Posterior vena cava (tissue), 2 donors: ENCODE measurements around the gene GRIN1. TPM values are rescaled to one million over a fixed set of nuclear protein-coding genes. Genes with fewer than 3 reads are reported as not detected.

Source experiments
- DNase-seq: peaks from one replicate; pipeline ENCODE4 v3.0.0-alpha.2; 2020; ENCODE audit warnings: low spot score
- intact Hi-C, 2 donors: fragments of 100-400 bp; cut with DNase I; formaldehyde crosslinking; loops; one replicate each; pipeline versions ENCODE4 v1.14.1 to v1.14.2; 2022 to 2023
- microRNA-seq, 2 donors: library from miRNA; unstranded; fragments of <30 nt; microRNA quantifications; one replicate each; pipeline ENCODE4 v1.2.0, GENCODE V29; 2020 to 2021; ENCODE audit warnings: borderline microRNAs expressed in 2 of 2
- total RNA-seq, 2 donors: library from RNA; stranded (reverse); fragmentation: NEBNext Ultra II Directional; extraction: Animal tissue kit (Norgen Biotek cat#: 25700); gene quantifications; one replicate each; pipeline ENCODE4 v1.2.1, GENCODE V29; 2021
- donor health status: DM: yes; HTN: yes; CAD: no.
- donor health status: DM: yes; HTN: yes; CAD: no.

GRIN1 gene
- total RNA-seq, 2 donors from 2014 or later = not detected

- intact Hi-C loops = no loop called here
- no peak for DNase-seq
Measured at GRCh38 chr9:137218212-137218753, 79.3 kb downstream of the GRIN1 start.

Small RNA genes lying within 50 kb of the gene (microRNA-seq; reads per million reads assigned to microRNA genes)
- 0 reads per million in 2 donors for gene MIR3621

Other genes with a start within 250 kb of the GRIN1 start
- gene FBXW5, start 194.4 kb upstream of the GRIN1 start, total RNA-seq = 100 to 1,000 TPM in 1 of 2 donors, 10 to 100 TPM in 1; 95.0 to 100 TPM
- gene C8G, start 193.9 kb upstream of the GRIN1 start, total RNA-seq = 1 to 10 TPM; 1.4 TPM
- under 1 TPM; 0.62 to 0.88 TPM for gene LCN12, start 186.9 kb upstream of the GRIN1 start, total RNA-seq
- 100 to 1,000 TPM; 475 to 547 TPM for gene PTGDS, start 161.7 kb upstream of the GRIN1 start, total RNA-seq
- gene LCNL1, start 156.2 kb upstream of the GRIN1 start, total RNA-seq = 1 to 10 TPM; 2.0 to 2.4 TPM
- gene PAXX, start 146.7 kb upstream of the GRIN1 start, total RNA-seq = 10 to 100 TPM; 23.1 to 25.4 TPM
- gene CLIC3, start 142.6 kb upstream of the GRIN1 start, total RNA-seq = 1 to 10 TPM; 1.9 to 3.8 TPM
- 10 to 100 TPM; 30.8 to 32.8 TPM for gene ABCA2, start 110.9 kb upstream of the GRIN1 start, total RNA-seq
- gene FUT7, start 107.1 kb upstream of the GRIN1 start, total RNA-seq = under 1 TPM; 0.24 to 0.32 TPM
- gene NPDC1, start 93.0 kb upstream of the GRIN1 start, total RNA-seq = 100 to 1,000 TPM; 129 to 133 TPM
- 1 to 10 TPM in 1 of 2 donors, under 1 TPM in 1; 0.48 to 1.2 TPM for gene ENTPD2, start 85.1 kb upstream of the GRIN1 start, total RNA-seq
- gene SAPCD2, start 68.6 kb upstream of the GRIN1 start, total RNA-seq = under 1 TPM; 0.33 to 0.42 TPM
- 10 to 100 TPM; 15.2 to 20.5 TPM for gene UAP1L1, start 61.6 kb upstream of the GRIN1 start, total RNA-seq
- gene MAN1B1, start 52.2 kb upstream of the GRIN1 start, total RNA-seq = 10 to 100 TPM; 32.0 to 44.3 TPM
- gene DPP7, start 24.4 kb upstream of the GRIN1 start, total RNA-seq = 100 to 1,000 TPM; 108 to 128 TPM
- not detected for gene LRRC26, start 30.9 kb downstream of the GRIN1 start, total RNA-seq
- gene TMEM210, start 32.9 kb downstream of the GRIN1 start, total RNA-seq = not detected
- gene ANAPC2, start 49.4 kb downstream of the GRIN1 start, total RNA-seq = 10 to 100 TPM; 39.1 to 42.3 TPM
- 10 to 100 TPM; 40.4 to 44.6 TPM for gene SSNA1, start 49.5 kb downstream of the GRIN1 start, total RNA-seq
- gene TPRN, start 61.6 kb downstream of the GRIN1 start, total RNA-seq = 1 to 10 TPM; 4.2 to 8.8 TPM
- gene TMEM203, start 66.5 kb downstream of the GRIN1 start, total RNA-seq = 10 to 100 TPM; 24.8 to 25.2 TPM
- gene NDOR1, start 66.5 kb downstream of the GRIN1 start, total RNA-seq = 1 to 10 TPM; 6.7 to 8.1 TPM
- gene RNF208, start 83.1 kb downstream of the GRIN1 start, total RNA-seq = 1 to 10 TPM; 2.3 to 2.7 TPM
- gene CYSRT1, start 86.0 kb downstream of the GRIN1 start, total RNA-seq = under 1 TPM in 1 of 2 donors, not detected in 1; 0.32 TPM
- gene RNF224, start 88.3 kb downstream of the GRIN1 start, total RNA-seq = not detected
- gene SLC34A3, start 91.7 kb downstream of the GRIN1 start, total RNA-seq = not detected
- 100 to 1,000 TPM; 178 to 185 TPM for gene TUBB4B, start 102.1 kb downstream of the GRIN1 start, total RNA-seq
- gene STPG3, start 112.1 kb downstream of the GRIN1 start, total RNA-seq = not detected
- gene NELFB, start 116.2 kb downstream of the GRIN1 start, total RNA-seq = 10 to 100 TPM; 33.3 to 36.7 TPM
- 1 to 10 TPM; 5.3 to 7.0 TPM for gene TOR4A, start 138.6 kb downstream of the GRIN1 start, total RNA-seq
- 1 to 10 TPM; 5.6 to 9.0 TPM for gene NRARP, start 163.1 kb downstream of the GRIN1 start, total RNA-seq